HepG2 (cell line): ENCODE results near the gene FOXJ2. TPM values are rescaled to one million over a fixed set of nuclear protein-coding genes. Genes with fewer than 3 reads are reported as not detected.

Source experiments
- ATAC-seq: fragments of 200-7000 bp; cut with Tn5 transposase; 3 replicates; pipeline ENCODE4 v1.9.1; 2020; ENCODE audit warnings: mild to moderate bottlenecking, moderate library complexity
- BruUV-seq: library from RNA; stranded (reverse); fragments of 400-500 nt; replicated peaks from 2 replicates; lab custom pipeline; 2021; lab: Mats Ljungman, UMichigan
- CTCF ChIA-PET: fragments of 300-600 bp; formaldehyde crosslinking; extraction: SDS; loops from one replicate; lab custom pipeline; 2021; ENCODE audit warnings: low total read pairs, inconsistent platforms, low intra/inter-chr PET ratio; lab: Yijun Ruan, JAX
- POLR2A ChIA-PET: fragments of 350-600 bp; sonication (Branson Sonifier 250); formaldehyde crosslinking; loops from one replicate; lab custom pipeline; 2020; ENCODE audit warnings: antibody characterized with exemption, inconsistent platforms; lab: Yijun Ruan, JAX
- DNase-seq: peaks from one replicate; pipeline ENCODE4 v3.0.0-alpha.2; 2015; ENCODE audit warnings: low spot score
- FAIRE-seq: peaks from 3 replicates; lab custom pipeline; 2011; peaks lifted over from hg19 to GRCh38; lab: Jason Lieb, UNC
- H2AFZ ChIP-seq: one replicate; pipeline ENCODE4 v1.6.1; 2011; ENCODE audit warnings: low read length, inconsistent platforms
- H3K27ac ChIP-seq: fragments of 300-600 bp; 3 replicates; pipeline ENCODE4 v1.8.0; 2011; ENCODE audit warnings: mixed run types, mild to moderate bottlenecking, mixed read lengths, low read length, inconsistent platforms; ENCODE audit not compliant: insufficient read depth; ENCODE audit errors: extremely low read length
- H3K27me3 ChIP-seq, 2 experiments: fragments of 200-600 bp in 1 of 2; 2 replicates in 1 of 2; 3 replicates in 1 of 2; pipeline versions ENCODE4 v1.6.0 to v1.8.0; 2011; ENCODE audit warnings: low read length in 2 of 2, mild to moderate bottlenecking in 2 of 2, moderate library complexity in 2 of 2, inconsistent platforms in 1 of 2; ENCODE audit not compliant: insufficient read depth in 2 of 2, control insufficient read depth in 1 of 2
- H3K36me3 ChIP-seq, 2 experiments: fragments of 200-600 bp in 1 of 2; replicated peaks in 1 of 2; 2 replicates in 1 of 2; 3 replicates in 1 of 2; pipeline versions ENCODE4 v1.5.1 to v1.8.0; 2011; ENCODE audit warnings: low read length in 2 of 2, inconsistent platforms in 1 of 2; ENCODE audit not compliant: insufficient read depth in 2 of 2, control insufficient read depth in 1 of 2
- H3K4me1 ChIP-seq: 2 replicates; pipeline ENCODE4 v1.5.1; 2012; ENCODE audit warnings: low read length, inconsistent platforms; ENCODE audit not compliant: insufficient read depth
- H3K4me2 ChIP-seq: 2 replicates; pipeline ENCODE4 v1.6.0; 2011; ENCODE audit warnings: low read depth, low read length, inconsistent platforms
- H3K4me3 ChIP-seq, 3 experiments: fragments of 200-600 bp in 1 of 3; sonication (generic), shearing (Covaris generic) in 1 of 3; replicated peaks in 1 of 3; 2 replicates each; pipeline ENCODE4 v1.5.1; 2011 to 2016; ENCODE audit warnings: low read length in 3 of 3, inconsistent platforms in 2 of 3, low read depth in 2 of 3, mild to moderate bottlenecking in 2 of 3, control low read depth in 1 of 3, mixed read lengths in 1 of 3; ENCODE audit not compliant: insufficient read depth in 1 of 3
- H3K79me2 ChIP-seq: one replicate; pipeline ENCODE4 v1.6.1; 2011; ENCODE audit warnings: low read length, inconsistent platforms; ENCODE audit not compliant: insufficient read depth
- H3K9ac ChIP-seq: 2 replicates; pipeline ENCODE4 v1.6.0; 2011; ENCODE audit warnings: mild to moderate bottlenecking, low read depth, low read length, inconsistent platforms; ENCODE audit not compliant: insufficient read depth
- H3K9me3 ChIP-seq: 2 replicates; pipeline ENCODE4 v1.5.1; 2012; ENCODE audit warnings: mild to moderate bottlenecking, low read length
- H4K20me1 ChIP-seq: 2 replicates; pipeline ENCODE4 v1.6.0; 2011; ENCODE audit warnings: inconsistent platforms, mild to moderate bottlenecking, low read length, moderate library complexity; ENCODE audit not compliant: insufficient read depth
- DMAP1 ChIP-seq: IDR thresholded peaks from 2 replicates; pipeline ENCODE4 v1.6.1; 2016
- JUND ChIP-seq: sonication (generic); formaldehyde crosslinking; IDR thresholded peaks from 2 replicates; pipeline ENCODE4 v1.8.0; 2022; ENCODE audit warnings: mild to moderate bottlenecking, missing genetic modification reagents
- RAD21 ChIP-seq: fragments of 450-650 bp; formaldehyde crosslinking; IDR thresholded peaks from 2 replicates; pipeline ENCODE4 v1.5.0; 2020; ENCODE audit warnings: mild to moderate bottlenecking
- SALL1 ChIP-seq: sonication (generic); formaldehyde crosslinking; IDR thresholded peaks from 2 replicates; pipeline ENCODE4 v1.8.0; 2022; ENCODE audit warnings: mild to moderate bottlenecking, missing genetic modification reagents
- ZNF12 ChIP-seq: sonication (generic); formaldehyde crosslinking; IDR thresholded peaks from 2 replicates; pipeline ENCODE4 v1.5.0; 2020; ENCODE audit warnings: missing genetic modification reagents
- ZNF142 ChIP-seq: sonication (generic); formaldehyde crosslinking; IDR thresholded peaks from 2 replicates; pipeline ENCODE4 v1.4.0; 2020; ENCODE audit warnings: missing genetic modification reagents
- ZNF333 ChIP-seq: sonication (generic); formaldehyde crosslinking; IDR thresholded peaks from 2 replicates; pipeline ENCODE4 v1.4.0; 2020; ENCODE audit warnings: mild to moderate bottlenecking, missing genetic modification reagents, borderline replicate concordance
- ZNF691 ChIP-seq: sonication (generic); formaldehyde crosslinking; IDR thresholded peaks from 2 replicates; pipeline ENCODE4 v1.4.0; 2020; ENCODE audit warnings: missing genetic modification reagents, low read depth, mild to moderate bottlenecking, borderline replicate concordance
- ZNF737 ChIP-seq: sonication (generic); formaldehyde crosslinking; IDR thresholded peaks from 2 replicates; pipeline ENCODE4 v1.5.0; 2020; ENCODE audit warnings: missing genetic modification reagents, mild to moderate bottlenecking, borderline replicate concordance
- WGBS: methylation state at CpG from one replicate; pipeline ENCODE4 v1.1.6; 2017; ENCODE audit warnings: low lambda C conversion rate; 5-methylcytosine and 5-hydroxymethylcytosine counted together
- in situ Hi-C: cut with HindIII; loops from 2 replicates; pipeline ENCODE4 v1.10.0; 2017; ENCODE audit warnings: low pct_unique_long_range_greater_than_20kb; ENCODE audit not compliant: extremely low pct_ligation_motif_present
- intact Hi-C: fragments of 100-400 bp; cut with micrococcal nuclease; formaldehyde crosslinking; loops from one replicate; pipeline ENCODE4 v1.10.0; 2022; ENCODE audit not compliant: unreplicated experiment
- polyA plus RNA-seq, 8 experiments: library from polyadenylated mRNA; depleted of rRNA in 3 of 8; stranded (reverse) in 7 of 8; unstranded in 1 of 8; fragments of >200 nt; fragmentation: Illumina TruSeq in 4 of 8; extraction: Trizol in 4 of 8; gene quantifications; 2 replicates each; pipeline versions ENCODE4 v1.2.1 to v1.2.3, GENCODE V29; 2011 to 2016; ENCODE audit warnings: low read depth in 4 of 8, missing spikeins in 1 of 8, mixed read lengths in 1 of 8; ENCODE audit not compliant: insufficient read depth in 1 of 8
- total RNA-seq, 5 experiments: library from RNA; depleted of rRNA; stranded (reverse); fragments of >200 nt; fragmentation: Illumina TruSeq; extraction: Trizol; gene quantifications; 2 replicates each; pipeline ENCODE4 v1.2.3, GENCODE V29; 2016; ENCODE audit warnings: low read depth in 1 of 5

Gene FOXJ2
- total and polyA plus RNA-seq, 2 of the 13 experiments (the other 11 are each of a cell fraction or from before 2014, with no cell fraction given), result 2.2 to 2.9 TPM

- ATAC-seq (peak; percentile 46), FAIRE-seq (peak; percentile 26), DNase-seq (no peak)
- Histone ChIP-seq H3K79me2 (no peaks in the 10 kb centered on the region), H2AFZ (no peak overlapping the region), H3K4me1 (peaks cover 37% of the 10 kb centered on the region), H3K4me2 (no peak overlapping the region), H3K27ac (no peak overlapping the region), H3K4me3 (no peak overlapping the region), H3K9me3 (no peaks in the 10 kb centered on the region), H3K27me3 (no peaks in the 10 kb centered on the region), H3K9ac (no peak overlapping the region), H3K36me3 (no peaks in the 10 kb centered on the region), H4K20me1 (no peaks in the 10 kb centered on the region)
- 0 out of 2 replicates have a peak, but pooled peaks have one; percentile 24 for TF ChIP-seq DMAP1 (CRISPR knock-in tag)
- no peak for TF ChIP-seq JUND (CRISPR knock-in tag)
- TF ChIP-seq ZNF691, result no peak
- intact Hi-C loops (loop anchor here (1.0 kb wide), 1 partner anchor 61 kb away; no protein-coding TSS in a partner anchor), in situ Hi-C loops (loop anchor here (10.0 kb wide), 2 partner anchors 60 to 140 kb away; partner anchors contain the start of gene SLC2A3)
- BruUV-seq, result no TSS peak
- ChIA-PET CTCF (interaction anchor here (1.6 to 2.4 kb wide), 4 partner anchors 62 to 162 kb away, joined by 6 to 12 read pairs (median 12); no protein-coding TSS in a partner anchor), POLR2A (no interaction called here)
- 83% methylated on average over 7 of the region's 7 CpGs for WGBS
These were observed 37.7 kb upstream of the FOXJ2 start for GRCh38 chr12:7994731-7995205.

GRCh38 chr12:7995266-7995963, 37.1 kb upstream of the FOXJ2 start:
- 34% methylated on average over 9 of the region's 9 CpGs for WGBS
- in situ Hi-C loops (loop anchor here (10.0 kb wide), 2 partner anchors 61 to 141 kb away; partner anchors contain the start of gene SLC2A3), intact Hi-C loops (loop anchor here (1.0 kb wide), 1 partner anchor 62 kb away; no protein-coding TSS in a partner anchor)
- Histone ChIP-seq H3K9me3 (no peaks in the 10 kb centered on the region), H3K4me2 (no peak overlapping the region), H4K20me1 (no peaks in the 10 kb centered on the region), H3K27ac (no peak overlapping the region), H3K9ac (no peak overlapping the region), H3K4me3 (no peak overlapping the region), H2AFZ (no peak overlapping the region), H3K4me1 (peaks cover 31% of the 10 kb centered on the region), H3K27me3 (no peaks in the 10 kb centered on the region), H3K36me3 (no peaks in the 10 kb centered on the region), H3K79me2 (no peaks in the 10 kb centered on the region)
- peak; percentile 100 for ATAC-seq
- POLR2A ChIA-PET, result no interaction called here
- peak; percentile 99 for FAIRE-seq
- BruUV-seq, result no TSS peak
- peak; percentile 77 for DNase-seq
- CTCF ChIA-PET, result interaction anchor here (0.8 to 2.4 kb wide), 5 partner anchors 34 to 163 kb away, joined by 3 to 12 read pairs (median 11); no protein-coding TSS in a partner anchor
- TF ChIP-seq RAD21 (CRISPR knock-in tag) (peak; percentile 87), SALL1 (CRISPR knock-in tag) (0 out of 2 replicates have a peak, but pooled peaks have one; percentile 16), ZNF737 (CRISPR knock-in tag) (no peak), ZNF333 (CRISPR knock-in tag) (no peak), ZNF12 (CRISPR knock-in tag) (peak; percentile 68; the same call in 1 of the 2 replicates), ZNF142 (CRISPR knock-in tag) (peak; percentile 66; the same call in 1 of the 2 replicates)
